A549 (cell line): ENCODE measurements around the gene GAD2. TPM values are rescaled to one million over a fixed set of nuclear protein-coding genes. Genes with fewer than 3 reads are reported as not detected.

Experiments used
- ATAC-seq, 2 experiments: fragments of 200-7000 bp in 1 of 2; fragments of >200 bp in 1 of 2; cut with Nextera tagmentation in 1 of 2; cut with Tn5 transposase in 1 of 2; 3 replicates each; pipeline versions ENCODE4 v1.8.0 to v1.9.1; 2018 to 2020; ENCODE audit warnings: mild to moderate bottlenecking in 1 of 2, moderate library complexity in 1 of 2
- CTCF ChIA-PET: fragments of 300-600 bp; sonication (Branson Sonifier 250); formaldehyde crosslinking; extraction: SDS; loops from one replicate; lab custom pipeline; 2021; ENCODE audit warnings: antibody characterized with exemption, inconsistent platforms; lab: Yijun Ruan, JAX
- POLR2A ChIA-PET: fragments of 350-600 bp; formaldehyde crosslinking; extraction: SDS; loops from one replicate; lab custom pipeline; 2021; ENCODE audit warnings: antibody characterized with exemption, inconsistent platforms; lab: Yijun Ruan, JAX
- DNase-seq, 2 experiments: peaks; one replicate each; pipeline versions ENCODE4 v3.0.0 to v3.0.0-alpha.2; 2011 to 2016; ENCODE audit warnings: low read depth in 1 of 2, low spot score in 1 of 2
- FAIRE-seq: peaks from 2 replicates; lab custom pipeline; 2011; peaks lifted over from hg19 to GRCh38; lab: Jason Lieb, UNC
- H3K27ac ChIP-seq, 2 experiments: fragments of >200 bp; sonication (Bioruptor Twin); formaldehyde crosslinking; 3 replicates each; pipeline ENCODE4 v1.5.1; 2016 to 2017
- H3K4me1 ChIP-seq: fragments of >200 bp; sonication (Bioruptor Twin); formaldehyde crosslinking; 3 replicates; pipeline ENCODE4 v1.6.1; 2016
- H3K4me2 ChIP-seq: fragments of >200 bp; sonication (Bioruptor Twin); formaldehyde crosslinking; 3 replicates; pipeline ENCODE4 v1.6.1; 2016
- H3K4me3 ChIP-seq: fragments of >200 bp; sonication (Bioruptor Twin); formaldehyde crosslinking; 3 replicates; pipeline ENCODE4 v1.5.1; 2016
- H3K9me3 ChIP-seq: fragments of >200 bp; sonication (Bioruptor Twin); formaldehyde crosslinking; 3 replicates; pipeline ENCODE4 v1.6.1; 2016
- CBX2 ChIP-seq: fragments of 200-600 bp; sonication (generic); IDR thresholded peaks from 2 replicates; pipeline ENCODE4 v1.6.1; 2016; ENCODE audit warnings: low read depth, mild to moderate bottlenecking, borderline replicate concordance
- CEBPB ChIP-seq, 2 experiments: fragments of >200 bp in 1 of 2; sonication (Bioruptor Twin) in 1 of 2; formaldehyde crosslinking in 1 of 2; IDR thresholded peaks; 2 replicates each; pipeline ENCODE4 v1.6.1; 2012 to 2016
- CHD4 ChIP-seq: fragments of 200-600 bp; sonication (generic); IDR thresholded peaks from 2 replicates; pipeline ENCODE4 v1.6.1; 2016; ENCODE audit warnings: antibody characterized with exemption, mild to moderate bottlenecking, borderline replicate concordance
- E2F6 ChIP-seq: IDR thresholded peaks from 2 replicates; pipeline ENCODE4 v1.6.1; 2012; ENCODE audit warnings: low read depth, borderline replicate concordance
- EP300 ChIP-seq, 2 experiments: fragments of >200 bp; sonication (Bioruptor Twin); formaldehyde crosslinking; IDR thresholded peaks; 2 replicates in 1 of 2; 3 replicates in 1 of 2; pipeline ENCODE4 v1.6.1; 2016 to 2017
- ESRRA ChIP-seq: fragments of 150-350 bp; IDR thresholded peaks from 2 replicates; pipeline ENCODE4 v1.6.1; 2014; ENCODE audit warnings: mild to moderate bottlenecking, low read length, borderline replicate concordance
- GATA3 ChIP-seq: IDR thresholded peaks from 2 replicates; pipeline ENCODE4 v1.6.1; 2012; ENCODE audit warnings: borderline replicate concordance
- HDAC2 ChIP-seq: fragments of 200-600 bp; sonication (generic); IDR thresholded peaks from 2 replicates; pipeline ENCODE4 v1.6.1; 2016
- HOXB13 ChIP-seq: fragments of 250-450 bp; sonication (Bioruptor Pico); IDR thresholded peaks from 2 replicates; pipeline ENCODE4 v1.5.0; 2020; ENCODE audit warnings: low read depth, mild to moderate bottlenecking, moderate library complexity
- HOXB5 ChIP-seq: fragments of 250-450 bp; sonication (Bioruptor Pico); IDR thresholded peaks from 2 replicates; pipeline ENCODE4 v1.5.0; 2020; ENCODE audit warnings: mild to moderate bottlenecking, moderate library complexity
- JUN ChIP-seq, 2 experiments: fragments of >200 bp; sonication (Bioruptor Twin); formaldehyde crosslinking; IDR thresholded peaks; 2 replicates in 1 of 2; 3 replicates in 1 of 2; pipeline ENCODE4 v1.6.1; 2016 to 2017
- JUNB ChIP-seq: fragments of >200 bp; sonication (Bioruptor Twin); formaldehyde crosslinking; IDR thresholded peaks from 2 replicates; pipeline ENCODE4 v1.6.1; 2016
- MAFK ChIP-seq: fragments of 450-650 bp; IDR thresholded peaks from 2 replicates; pipeline ENCODE4 v1.6.1; 2014; ENCODE audit not compliant: partially characterized antibody
- MYC ChIP-seq: IDR thresholded peaks from 2 replicates; pipeline ENCODE4 v1.6.1; 2012; ENCODE audit warnings: mild to moderate bottlenecking, inconsistent platforms, low read length, improper control_type of control experiment, borderline replicate concordance
- NFE2L2 ChIP-seq: fragments of 150-350 bp; conservative IDR thresholded peaks from 2 replicates; pipeline ENCODE4 v1.6.1; 2014; ENCODE audit warnings: low read length
- NPAS2 ChIP-seq: fragments of 250-450 bp; sonication (Bioruptor Pico); IDR thresholded peaks from 2 replicates; pipeline ENCODE4 v1.8.0; 2022; ENCODE audit warnings: mild to moderate bottlenecking, moderate library complexity, borderline replicate concordance
- NR3C1 ChIP-seq: fragments of >200 bp; sonication (Bioruptor Twin); formaldehyde crosslinking; IDR thresholded peaks from 3 replicates; pipeline ENCODE4 v1.6.1; 2017
- PHF8 ChIP-seq: fragments of 200-600 bp; sonication (generic); IDR thresholded peaks from 2 replicates; pipeline ENCODE4 v1.6.1; 2016; ENCODE audit warnings: low read depth, mild to moderate bottlenecking, antibody characterized with exemption, moderate library complexity, borderline replicate concordance
- RNF2 ChIP-seq: fragments of 200-600 bp; sonication (generic); IDR thresholded peaks from 2 replicates; pipeline ENCODE4 v1.6.1; 2016; ENCODE audit warnings: low read depth, mild to moderate bottlenecking, antibody characterized with exemption, moderate library complexity, borderline replicate concordance
- ZC3H11A ChIP-seq: fragments of 450-650 bp; IDR thresholded peaks from 2 replicates; pipeline ENCODE4 v1.6.1; 2014; ENCODE audit warnings: antibody characterized with exemption, mild to moderate bottlenecking
- ZSCAN20 ChIP-seq: fragments of 250-450 bp; sonication (Bioruptor Pico); IDR thresholded peaks from 2 replicates; pipeline ENCODE4 v1.8.0; 2022; ENCODE audit warnings: mild to moderate bottlenecking, moderate library complexity
- WGBS: methylation state at CpG from one replicate; pipeline ENCODE4 v1.1.6; 2017; ENCODE audit errors: missing lambda C conversion rate; 5-methylcytosine and 5-hydroxymethylcytosine counted together
- polyA plus RNA-seq, 4 experiments: library from polyadenylated mRNA; depleted of rRNA in 3 of 4; stranded (reverse); fragments of >200 nt; fragmentation: RNase III in 1 of 4; extraction: RNeasy Plus Mini Kit Qiagen cat#74134 plus additional on column Dnase treatment in 1 of 4; gene quantifications; 2 replicates in 3 of 4; 3 replicates in 1 of 4; pipeline ENCODE4 v1.2.3, GENCODE V29; 2011 to 2017
- TF ChIP-seq, protein P1 (sequence below): fragments of >200 bp; sonication (Bioruptor Twin); formaldehyde crosslinking; IDR thresholded peaks from 3 replicates; pipeline ENCODE4 v1.6.1; 2016
- TF ChIP-seq, protein P2 (sequence below): fragments of 200-600 bp; sonication (generic); IDR thresholded peaks from 2 replicates; pipeline ENCODE4 v1.6.1; 2016; ENCODE audit warnings: antibody characterized with exemption, mild to moderate bottlenecking, moderate library complexity

GAD2 gene
- polyA plus RNA-seq, 2 of the 4 experiments (the other 2 are of a cell fraction), result not detected

- Histone ChIP-seq H3K4me1 (no peaks in the 10 kb centered on the region), H3K9me3 (no peaks in the 10 kb centered on the region), H3K27ac (no peak overlapping the region), H3K4me2 (no peak overlapping the region), H3K4me3 (no peak overlapping the region)
- 23% methylated on average over 2 of the region's 2 CpGs for WGBS
- CTCF ChIA-PET, result no interaction called here
- no peak for ATAC-seq
- DNase-seq, result no peak
- TF ChIP-seq CEBPB (IDR thresholded peaks at IDR 0.05), result no peak
- no peak for TF ChIP-seq JUNB
- no peak for TF ChIP-seq HDAC2
- TF ChIP-seq, protein P1, sequence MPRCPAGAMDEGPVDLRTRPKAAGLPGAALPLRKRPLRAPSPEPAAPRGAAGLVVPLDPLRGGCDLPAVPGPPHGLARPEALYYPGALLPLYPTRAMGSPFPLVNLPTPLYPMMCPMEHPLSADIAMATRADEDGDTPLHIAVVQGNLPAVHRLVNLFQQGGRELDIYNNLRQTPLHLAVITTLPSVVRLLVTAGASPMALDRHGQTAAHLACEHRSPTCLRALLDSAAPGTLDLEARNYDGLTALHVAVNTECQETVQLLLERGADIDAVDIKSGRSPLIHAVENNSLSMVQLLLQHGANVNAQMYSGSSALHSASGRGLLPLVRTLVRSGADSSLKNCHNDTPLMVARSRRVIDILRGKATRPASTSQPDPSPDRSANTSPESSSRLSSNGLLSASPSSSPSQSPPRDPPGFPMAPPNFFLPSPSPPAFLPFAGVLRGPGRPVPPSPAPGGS, result no peak
- TF ChIP-seq MYC, result no peak
- TF ChIP-seq NPAS2 (CRISPR knock-in tag), result no peak
- TF ChIP-seq NR3C1, result no peak
- no peak for TF ChIP-seq HOXB5
- TF ChIP-seq, protein P2, sequence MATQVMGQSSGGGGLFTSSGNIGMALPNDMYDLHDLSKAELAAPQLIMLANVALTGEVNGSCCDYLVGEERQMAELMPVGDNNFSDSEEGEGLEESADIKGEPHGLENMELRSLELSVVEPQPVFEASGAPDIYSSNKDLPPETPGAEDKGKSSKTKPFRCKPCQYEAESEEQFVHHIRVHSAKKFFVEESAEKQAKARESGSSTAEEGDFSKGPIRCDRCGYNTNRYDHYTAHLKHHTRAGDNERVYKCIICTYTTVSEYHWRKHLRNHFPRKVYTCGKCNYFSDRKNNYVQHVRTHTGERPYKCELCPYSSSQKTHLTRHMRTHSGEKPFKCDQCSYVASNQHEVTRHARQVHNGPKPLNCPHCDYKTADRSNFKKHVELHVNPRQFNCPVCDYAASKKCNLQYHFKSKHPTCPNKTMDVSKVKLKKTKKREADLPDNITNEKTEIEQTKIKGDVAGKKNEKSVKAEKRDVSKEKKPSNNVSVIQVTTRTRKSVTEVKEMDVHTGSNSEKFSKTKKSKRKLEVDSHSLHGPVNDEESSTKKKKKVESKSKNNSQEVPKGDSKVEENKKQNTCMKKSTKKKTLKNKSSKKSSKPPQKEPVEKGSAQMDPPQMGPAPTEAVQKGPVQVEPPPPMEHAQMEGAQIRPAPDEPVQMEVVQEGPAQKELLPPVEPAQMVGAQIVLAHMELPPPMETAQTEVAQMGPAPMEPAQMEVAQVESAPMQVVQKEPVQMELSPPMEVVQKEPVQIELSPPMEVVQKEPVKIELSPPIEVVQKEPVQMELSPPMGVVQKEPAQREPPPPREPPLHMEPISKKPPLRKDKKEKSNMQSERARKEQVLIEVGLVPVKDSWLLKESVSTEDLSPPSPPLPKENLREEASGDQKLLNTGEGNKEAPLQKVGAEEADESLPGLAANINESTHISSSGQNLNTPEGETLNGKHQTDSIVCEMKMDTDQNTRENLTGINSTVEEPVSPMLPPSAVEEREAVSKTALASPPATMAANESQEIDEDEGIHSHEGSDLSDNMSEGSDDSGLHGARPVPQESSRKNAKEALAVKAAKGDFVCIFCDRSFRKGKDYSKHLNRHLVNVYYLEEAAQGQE, result no peak
- no peak for TF ChIP-seq JUN (IDR thresholded peaks at IDR 0.05)
- TF ChIP-seq GATA3, result no peak
- TF ChIP-seq HOXB13 (CRISPR knock-in tag), result no peak
- POLR2A ChIA-PET, result no interaction called here
- FAIRE-seq, result no peak
These were observed 42.7 kb upstream of the GAD2 start for GRCh38 chr10:26173837-26174236.

- ChIA-PET CTCF (interaction anchor here (0.6 kb wide), 1 partner anchor 1200 kb away, joined by 3 read pairs; no protein-coding TSS in a partner anchor), POLR2A (no interaction called here)
- 20% methylated on average over 4 of the region's 4 CpGs for WGBS
- no peak for DNase-seq
- Histone ChIP-seq H3K9me3 (no peaks in the 10 kb centered on the region), H3K27ac (no peak overlapping the region), H3K4me3 (no peak overlapping the region), H3K4me2 (no peak overlapping the region), H3K4me1 (no peaks in the 10 kb centered on the region)
- ATAC-seq, result no peak
- no peak for TF ChIP-seq CBX2
- no peak for FAIRE-seq
These were observed 39.2 kb upstream of the GAD2 start for GRCh38 chr10:26177341-26177740.

DNA sequence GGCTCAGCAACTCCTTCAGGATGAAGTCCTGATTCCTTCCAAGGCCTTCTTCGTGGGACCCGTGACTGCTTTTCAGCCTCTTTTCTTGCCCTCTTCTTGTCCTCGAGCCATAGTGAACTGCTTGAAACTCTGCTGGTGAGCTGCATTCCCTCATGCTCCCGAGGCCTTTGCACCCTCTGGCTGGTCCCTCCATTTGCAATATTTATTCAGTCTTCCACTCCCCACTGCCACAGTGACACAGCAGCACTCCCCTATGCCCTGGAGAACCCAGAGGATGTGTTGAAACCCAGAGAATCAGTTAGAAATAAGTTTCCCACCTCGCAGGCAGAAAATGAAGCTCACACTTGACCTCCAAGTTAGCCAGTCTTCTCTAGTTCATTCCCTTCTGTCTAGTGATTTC lies 22.3 kb upstream of the GAD2 start:
- no peak overlapping the region for H3K27ac ChIP-seq
- no peak overlapping the region for H3K4me3 ChIP-seq
- H3K4me1 ChIP-seq, result no peaks in the 10 kb centered on the region
- FAIRE-seq, result no peak
- ChIA-PET POLR2A (no interaction called here), CTCF (no interaction called here)
- ATAC-seq, result no peak
- no peak for TF ChIP-seq ZSCAN20 (CRISPR knock-in tag)
- TF ChIP-seq E2F6, result no peak
- no peak for TF ChIP-seq NFE2L2
- no peak for TF ChIP-seq MAFK
- TF ChIP-seq RNF2, result no peak
- TF ChIP-seq CBX2, result no peak
- no peak for TF ChIP-seq EP300 (IDR thresholded peaks at IDR 0.05)
- TF ChIP-seq ZC3H11A, result no peak
- no peak for TF ChIP-seq CHD4
- no peak for TF ChIP-seq PHF8
- TF ChIP-seq ESRRA, result no peak
- TF ChIP-seq, all 56 proteins: peak for 0
- DNase-seq, result no peak
- Histone ChIP-seq H3K9me3 (no peaks in the 10 kb centered on the region), H3K4me2 (no peak overlapping the region)
- WGBS, result 16% methylated on average over 5 of the region's 5 CpGs
